ENCODE measurements around the gene CLIC4. TPM values are rescaled to one million over a fixed set of nuclear protein-coding genes. Genes with fewer than 3 reads are reported as not detected.
"Not testable (repeated sequence)": the region's sequence is repeated elsewhere in the genome, so short reads cannot be mapped to it uniquely, and the experiment has no call there.

The CLIC4 gene
- polyA plus RNA-seq, 3 donors, result 9.7 to 38.1 (median 24.6) TPM

DNA sequence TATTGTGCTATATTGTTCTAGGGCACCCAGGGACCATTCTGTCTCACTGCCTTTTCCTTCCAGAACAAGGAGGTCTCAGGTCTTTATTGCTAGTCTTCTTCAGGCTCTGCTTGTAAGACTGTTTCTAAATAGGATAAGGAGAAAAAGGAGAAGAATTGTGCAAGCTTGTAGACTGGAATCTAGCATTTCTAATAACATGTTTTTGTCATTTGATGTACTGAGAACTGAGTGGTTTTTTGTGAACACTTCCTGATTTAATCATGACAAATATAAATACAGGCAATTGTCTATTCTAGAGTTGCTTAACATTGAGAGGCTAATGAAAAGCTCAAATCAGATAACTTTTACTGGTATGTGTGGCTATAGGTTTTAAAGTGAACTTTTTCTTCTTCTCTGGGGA lies 77.6 kb downstream of the CLIC4 start:
- Histone ChIP-seq H4K20me1 (ENCODE audit: insufficient read depth, low read length) (no peaks in the 10 kb centered on the region), H3K36me3 (replicated peaks in 1 of 2; ENCODE audit: control insufficient read depth in 1 of 2, insufficient read depth in 2 of 2, low read length in 2 of 2) (peaks cover 4% of the 10 kb centered on the region in 2 donors), H3K4me1 (ENCODE audit: control insufficient read depth in 1 of 2, insufficient read depth in 2 of 2, low read length in 2 of 2) (peaks cover 0 to 14% of the 10 kb centered on the region in 2 donors), H3K4me2 (replicated peaks; ENCODE audit: extremely low read depth, low read length, poor library complexity, severe bottlenecking) (no peak overlapping the region), H3K4me3 (replicated peaks in 1 of 3; ENCODE audit: low read depth in 2 of 3, low read length in 3 of 3) (no peak overlapping the region), H3K9ac (ENCODE audit: insufficient read depth, low read length, poor library complexity, severe bottlenecking) (no peak overlapping the region), H2AFZ (ENCODE audit: insufficient read depth, low read depth, low read length, poor library complexity, severe bottlenecking) (no peak overlapping the region), H3K9me3 (replicated peaks in 1 of 2; ENCODE audit: control insufficient read depth in 1 of 2, insufficient read depth in 1 of 2, low read length in 2 of 2) (no peaks in the 10 kb centered on the region), H3K27ac (ENCODE audit: low read depth in 1 of 2, low read length in 2 of 2) (peak overlapping the region in 1 of 2 donors; percentile 45), H3K27me3 (ENCODE audit: control insufficient read depth in 2 of 2, insufficient read depth in 2 of 2, low read length in 2 of 2) (no peaks in the 10 kb centered on the region), H3K79me2 (ENCODE audit: insufficient read depth, low read length) (no peaks in the 10 kb centered on the region)
- intact Hi-C loops (cut with micrococcal nuclease), result loop anchor here in 1 of 2 donors (10.0 kb wide), 1 partner anchor 68 kb away; no protein-coding TSS in a partner anchor
- Mint-ChIP-seq H3K4me1 (peaks cover 18% of the 10 kb centered on the region), H3K27me3 (ENCODE audit: low read depth in 3 of 3) (peaks cover 0 to 3% (median 2%) of the 10 kb centered on the region in 3 donors), H3K36me3 (peaks cover 18 to 21% of the 10 kb centered on the region in 2 donors), H3K4me3 (peak overlapping the region in 1 of 2 donors; percentile 16), H3K9me3 (peaks cover 0 to 4% (median 2%) of the 10 kb centered on the region in 7 donors), H3K27ac (peak overlapping the region in 6 of 7 donors; percentile 19 to 80 (median 58))
- no peak for TF ChIP-seq CTCF (IDR thresholded peaks at IDR 0.05)
- peak in 1 of 3 donors; percentile 29 for DNase-seq

- DNase-seq; H3K4me3 ChIP-seq (replicated peaks in 1 of 3; ENCODE audit: low read depth in 2 of 3, low read length in 3 of 3); H3K27me3 Mint-ChIP-seq (ENCODE audit: low read depth in 3 of 3); H3K9ac ChIP-seq (ENCODE audit: insufficient read depth, low read length, poor library complexity, severe bottlenecking); H3K9me3 Mint-ChIP-seq; H2AFZ ChIP-seq (ENCODE audit: insufficient read depth, low read depth, low read length, poor library complexity, severe bottlenecking); H3K4me2 ChIP-seq (replicated peaks; ENCODE audit: extremely low read depth, low read length, poor library complexity, severe bottlenecking); H3K79me2 ChIP-seq (ENCODE audit: insufficient read depth, low read length); H3K36me3 ChIP-seq (replicated peaks in 1 of 2; ENCODE audit: control insufficient read depth in 1 of 2, insufficient read depth in 2 of 2, low read length in 2 of 2); H3K9me3 ChIP-seq (replicated peaks in 1 of 2; ENCODE audit: control insufficient read depth in 1 of 2, insufficient read depth in 1 of 2, low read length in 2 of 2); H4K20me1 ChIP-seq (ENCODE audit: insufficient read depth, low read length); H3K27me3 ChIP-seq (ENCODE audit: control insufficient read depth in 2 of 2, insufficient read depth in 2 of 2, low read length in 2 of 2): not testable (repeated sequence)
- WGBS (ENCODE audit: insufficient coverage), result 38% methylated on average over 4 of the region's 12 CpGs
- Mint-ChIP-seq H3K4me1 (peaks cover 21% of the 10 kb centered on the region), H3K27ac (peak overlapping the region in 6 of 7 donors; percentile 19 to 80 (median 58)), H3K36me3 (peaks cover 19 to 23% of the 10 kb centered on the region in 2 donors), H3K4me3 (peak overlapping the region in 1 of 2 donors; percentile 16)
- Histone ChIP-seq H3K4me1 (ENCODE audit: control insufficient read depth in 1 of 2, insufficient read depth in 2 of 2, low read length in 2 of 2) (peaks cover 0 to 14% of the 10 kb centered on the region in 2 donors), H3K27ac (ENCODE audit: low read depth in 1 of 2, low read length in 2 of 2) (peak overlapping the region in 1 of 2 donors; percentile 45)
- intact Hi-C loops (cut with micrococcal nuclease), result loop anchor here in 1 of 2 donors (10.0 kb wide), 1 partner anchor 69 kb away; no protein-coding TSS in a partner anchor
These were observed 78.2 kb downstream of the CLIC4 start for GRCh38 chr1:24823486-24823885.
